Measurements from ENCODE around the gene THAP7. TPM values are rescaled to one million over a fixed set of nuclear protein-coding genes. Genes with fewer than 3 reads are reported as not detected.

The THAP7 gene
- total and polyA plus RNA-seq, 9 of the 15 experiments (the other 6 are each of a cell fraction or from before 2014, with no cell fraction given) = 7.9 to 263 (median 84.1) TPM

DNA sequence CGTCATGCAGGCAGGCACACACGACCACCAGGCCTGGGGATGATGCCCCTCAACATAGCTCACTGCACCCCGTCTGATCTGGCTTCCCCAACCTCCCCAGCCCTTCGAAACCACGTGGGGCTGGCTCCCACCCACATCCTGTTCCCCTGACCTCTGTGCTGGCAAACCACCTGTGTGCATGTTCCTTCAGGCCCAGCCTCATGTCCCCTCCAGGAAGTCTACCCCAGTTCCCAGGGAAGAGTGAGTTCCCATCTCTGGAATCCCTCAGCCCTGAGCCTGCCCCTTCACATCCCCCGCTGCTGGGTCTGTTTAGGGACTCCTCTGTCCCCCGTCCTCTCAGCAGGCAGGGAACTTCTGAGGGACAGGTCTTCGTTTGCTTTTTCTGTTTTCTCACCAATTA is 23.3 kb upstream of the THAP7 start (continued):
- TF ChIP-seq, protein P1, sequence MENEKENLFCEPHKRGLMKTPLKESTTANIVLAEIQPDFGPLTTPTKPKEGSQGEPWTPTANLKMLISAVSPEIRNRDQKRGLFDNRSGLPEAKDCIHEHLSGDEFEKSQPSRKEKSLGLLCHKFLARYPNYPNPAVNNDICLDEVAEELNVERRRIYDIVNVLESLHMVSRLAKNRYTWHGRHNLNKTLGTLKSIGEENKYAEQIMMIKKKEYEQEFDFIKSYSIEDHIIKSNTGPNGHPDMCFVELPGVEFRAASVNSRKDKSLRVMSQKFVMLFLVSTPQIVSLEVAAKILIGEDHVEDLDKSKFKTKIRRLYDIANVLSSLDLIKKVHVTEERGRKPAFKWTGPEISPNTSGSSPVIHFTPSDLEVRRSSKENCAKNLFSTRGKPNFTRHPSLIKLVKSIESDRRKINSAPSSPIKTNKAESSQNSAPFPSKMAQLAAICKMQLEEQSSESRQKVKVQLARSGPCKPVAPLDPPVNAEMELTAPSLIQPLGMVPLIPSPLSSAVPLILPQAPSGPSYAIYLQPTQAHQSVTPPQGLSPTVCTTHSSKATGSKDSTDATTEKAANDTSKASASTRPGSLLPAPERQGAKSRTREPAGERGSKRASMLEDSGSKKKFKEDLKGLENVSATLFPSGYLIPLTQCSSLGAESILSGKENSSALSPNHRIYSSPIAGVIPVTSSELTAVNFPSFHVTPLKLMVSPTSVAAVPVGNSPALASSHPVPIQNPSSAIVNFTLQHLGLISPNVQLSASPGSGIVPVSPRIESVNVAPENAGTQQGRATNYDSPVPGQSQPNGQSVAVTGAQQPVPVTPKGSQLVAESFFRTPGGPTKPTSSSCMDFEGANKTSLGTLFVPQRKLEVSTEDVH (IDR thresholded peaks at IDR 0.05; ENCODE audit: low read depth, partially characterized antibody) = no peak
- TF ChIP-seq FOXA3 (CRISPR knock-in tag; conservative IDR thresholded peaks at IDR 0.05 in 1 of 2, IDR thresholded peaks at IDR 0.05 in 1 of 2) = no peak; a peak in 1 of 4 replicates
- no peak for TF ChIP-seq JUN (IDR thresholded peaks at IDR 0.05; ENCODE audit: borderline replicate concordance, low read depth, low read length)
- 0 out of 2 replicates have a peak, but pooled peaks have one; percentile 10 for TF ChIP-seq JUN (CRISPR knock-in tag; IDR thresholded peaks at IDR 0.05; ENCODE audit: borderline replicate concordance)
- TF ChIP-seq, protein P2, sequence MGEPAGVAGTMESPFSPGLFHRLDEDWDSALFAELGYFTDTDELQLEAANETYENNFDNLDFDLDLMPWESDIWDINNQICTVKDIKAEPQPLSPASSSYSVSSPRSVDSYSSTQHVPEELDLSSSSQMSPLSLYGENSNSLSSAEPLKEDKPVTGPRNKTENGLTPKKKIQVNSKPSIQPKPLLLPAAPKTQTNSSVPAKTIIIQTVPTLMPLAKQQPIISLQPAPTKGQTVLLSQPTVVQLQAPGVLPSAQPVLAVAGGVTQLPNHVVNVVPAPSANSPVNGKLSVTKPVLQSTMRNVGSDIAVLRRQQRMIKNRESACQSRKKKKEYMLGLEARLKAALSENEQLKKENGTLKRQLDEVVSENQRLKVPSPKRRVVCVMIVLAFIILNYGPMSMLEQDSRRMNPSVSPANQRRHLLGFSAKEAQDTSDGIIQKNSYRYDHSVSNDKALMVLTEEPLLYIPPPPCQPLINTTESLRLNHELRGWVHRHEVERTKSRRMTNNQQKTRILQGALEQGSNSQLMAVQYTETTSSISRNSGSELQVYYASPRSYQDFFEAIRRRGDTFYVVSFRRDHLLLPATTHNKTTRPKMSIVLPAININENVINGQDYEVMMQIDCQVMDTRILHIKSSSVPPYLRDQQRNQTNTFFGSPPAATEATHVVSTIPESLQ (CRISPR knock-in tag; IDR thresholded peaks at IDR 0.05) = no peak
- TF ChIP-seq ZNF830 (CRISPR knock-in tag; IDR thresholded peaks at IDR 0.05) = 0 out of 2 replicates have a peak, but pooled peaks have one; percentile 31
- TF ChIP-seq, protein P3, sequence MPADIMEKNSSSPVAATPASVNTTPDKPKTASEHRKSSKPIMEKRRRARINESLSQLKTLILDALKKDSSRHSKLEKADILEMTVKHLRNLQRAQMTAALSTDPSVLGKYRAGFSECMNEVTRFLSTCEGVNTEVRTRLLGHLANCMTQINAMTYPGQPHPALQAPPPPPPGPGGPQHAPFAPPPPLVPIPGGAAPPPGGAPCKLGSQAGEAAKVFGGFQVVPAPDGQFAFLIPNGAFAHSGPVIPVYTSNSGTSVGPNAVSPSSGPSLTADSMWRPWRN (IDR thresholded peaks at IDR 0.05; ENCODE audit: low read depth) = no peak
- TF ChIP-seq CBX3 (IDR thresholded peaks at IDR 0.05; ENCODE audit: borderline replicate concordance in 1 of 2, low read length in 2 of 2) = no peak
- TF ChIP-seq ELF1 (tag; IDR thresholded peaks at IDR 0.05) = no peak
- no peak for TF ChIP-seq CEBPG (CRISPR knock-in tag; IDR thresholded peaks at IDR 0.05)
- no peak for TF ChIP-seq CEBPG (tag; conservative IDR thresholded peaks at IDR 0.05 in 1 of 2, IDR thresholded peaks at IDR 0.05 in 1 of 2)
- no peak for TF ChIP-seq ZNF785 (CRISPR knock-in tag; IDR thresholded peaks at IDR 0.05)
- TF ChIP-seq ZFPM2 (CRISPR knock-in tag; IDR thresholded peaks at IDR 0.05) = no peak
- no peak for TF ChIP-seq RCOR1 (IDR thresholded peaks at IDR 0.05; ENCODE audit: borderline replicate concordance in 1 of 2, low read depth in 2 of 2, low read length in 2 of 2)
- no peak for TF ChIP-seq SRSF9 (IDR thresholded peaks at IDR 0.05; ENCODE audit: borderline replicate concordance, low read depth, low read length)
